ENCODE data around the gene MLST8. TPM values are rescaled to one million over a fixed set of nuclear protein-coding genes. Genes with fewer than 3 reads are reported as not detected.

Gene MLST8
- 67.6 and 69.6 TPM in 2 replicates for total RNA-seq (2021; fragmentation: NEBNext Ultra II Directional; extraction: Animal tissue kit (Norgen Biotek cat#: 25700))
- polyA plus RNA-seq (2011; rRNA removed), result 321 and 440 TPM in 2 replicates
- polyA plus RNA-seq (2011; cell fraction: cytosol; rRNA removed), result 218 TPM
- 354 TPM for polyA plus RNA-seq (2011; cell fraction: nucleus; rRNA removed)
- 47.7 to 104 TPM (median 94.8 TPM) in 4 replicates for polyA plus RNA-seq (2012, experiment 1 of 2)
- 87.2 TPM for polyA plus RNA-seq (2012, experiment 2 of 2)
- 57.1 TPM for polyA plus RNA-seq (2013, experiment 1 of 2)
- polyA plus RNA-seq (2013, experiment 2 of 2), result 56.1 TPM
- polyA minus RNA-seq (2011; rRNA and poly(A)+ RNA removed), result 88.3 and 98.1 TPM in 2 replicates
- 67.9 TPM for polyA minus RNA-seq (2011; cell fraction: cytosol; rRNA and poly(A)+ RNA removed)
- polyA minus RNA-seq (2011; cell fraction: nucleus; rRNA and poly(A)+ RNA removed), result 111 TPM
- long read RNA-seq, experiment 1, transcript MLST8-203 (9 exons, 1,691 nt), result minor isoform, 12 of 72 reads
- long read RNA-seq, experiment 1, transcript MLST8-232 (9 exons, 1,870 nt), result major isoform, 14 of 72 reads
- long read RNA-seq, experiment 1, transcript MLST8-208 (2 exons, 1,662 nt), result minor isoform, 5 of 72 reads
- long read RNA-seq, experiment 1, partial matches to known transcripts, result 24 of 72 reads
- long read RNA-seq, experiment 1, other reads (novel, unspliced or antisense), result 8 of 72 reads
- long read RNA-seq, experiment 2, transcript MLST8-232 (9 exons, 1,870 nt), result major isoform, 17 of 43 reads
- long read RNA-seq, experiment 2, transcript MLST8-215 (9 exons, 1,861 nt), result minor isoform, 9 of 43 reads
- long read RNA-seq, experiment 2, partial matches to known transcripts, result 2 of 43 reads
- long read RNA-seq, experiment 2, other reads (novel, unspliced or antisense), result 7 of 43 reads

- peak within 1 kb of the TSS; percentile 98 for H3K4ac ChIP-seq (replicated peaks; ENCODE audit: insufficient read length, low read depth, low read length)
- H2BK5ac ChIP-seq (ENCODE audit: low read depth, low read length), result peak within 1 kb of the TSS; percentile 97
- WGBS, 2 experiments (ENCODE audit: extremely low coverage in 1 of 2, insufficient coverage in 1 of 2, insufficient read length in 1 of 2, insufficient replicate concordance in 2 of 2, low coverage in 1 of 2, low lambda C conversion rate in 2 of 2, missing lambda C conversion rate in 1 of 2), result 1% methylated on average over 49 of the region's 93 CpGs; no CpG with 5 or more reads in 1 of the 2 experiments
- peak within 1 kb of the TSS; percentile 57 for H2BK120ac ChIP-seq (replicated peaks; ENCODE audit: low read depth, low read length)
- H3K4me3 ChIP-seq (ENCODE audit: extremely low read depth in 1 of 4, insufficient read depth in 2 of 4, low read depth in 3 of 4, low read length in 4 of 4), result peak within 1 kb of the TSS; percentile 78 to 97 (median 92)
- H4K5ac ChIP-seq (ENCODE audit: insufficient read length, low read depth, low read length), result peak within 1 kb of the TSS; percentile 100
- peak within 1 kb of the TSS; percentile 100 for H3K18ac ChIP-seq (ENCODE audit: extremely low read depth, low read length)
- H3K4me2 ChIP-seq (ENCODE audit: insufficient read depth in 1 of 2, low read depth in 2 of 2, low read length in 2 of 2), result peak within 1 kb of the TSS; percentile 87 to 91
- peak within 1 kb of the TSS; percentile 77 to 97 (median 94) for H3K9ac ChIP-seq (replicated peaks in 1 of 4; ENCODE audit: extremely low read depth in 1 of 4, low read depth in 3 of 4, low read length in 3 of 4)
- FAIRE-seq (no peak), DNase-seq (ENCODE audit: low read depth in 1 of 2, low spot score in 2 of 2) (peak in 1 of 2 experiments; percentile 91)
- peak within 1 kb of the TSS; percentile 98 for H3K27ac ChIP-seq (ENCODE audit: low read depth, low read length)
- H4K91ac ChIP-seq (replicated peaks; ENCODE audit: insufficient read length, low read length), result peak within 1 kb of the TSS; percentile 87
- peaks cover 11% of the 10 kb centered on the region; the same call in 1 of the 2 replicates for H3K23me2 ChIP-seq (ENCODE audit: low read depth, low read length)
- peak within 1 kb of the TSS; percentile 100 for H4K8ac ChIP-seq (ENCODE audit: extremely low read depth, insufficient read depth, low read length)
- H2AFZ ChIP-seq (ENCODE audit: low read length), result peak within 1 kb of the TSS; percentile 88
- peak within 1 kb of the TSS; percentile 98 for H3K56ac ChIP-seq (replicated peaks; ENCODE audit: insufficient read length, low read depth, low read length)
- H3K79me2 ChIP-seq (ENCODE audit: control insufficient read depth in 1 of 2, insufficient read depth in 2 of 2, low read length in 2 of 2), result peaks cover 0 to 7% of the 10 kb centered on the region in 2 experiments; a peak in 1 of 4 replicates
- no peak within 1 kb of the TSS for H3K14ac ChIP-seq (ENCODE audit: insufficient read length)
- 0 out of 2 replicates have a peak within 1 kb of the TSS, but pooled peaks have one; percentile 39 for H2BK12ac ChIP-seq (ENCODE audit: low read depth, low read length)
- H3K79me1 ChIP-seq (ENCODE audit: low read depth, low read length), result peaks cover 6% of the 10 kb centered on the region
- POLR2A ChIA-PET (ENCODE audit: partially characterized antibody), result interaction anchor here (0.6 to 15.1 kb wide), 16 partner anchors 9 to 296 kb away, joined by 3 to 156 read pairs (median 4); partner anchors contain the start of genes CASKIN1, DNASE1L2, E4F1 and ECI1
- H3K9me3 ChIP-seq (ENCODE audit: insufficient read depth in 2 of 2, low read depth in 1 of 2, low read length in 1 of 2), result no peaks in the 10 kb centered on the region
- peak within 1 kb of the TSS; percentile 80; the same call in 1 of the 2 replicates for H2BK20ac ChIP-seq (ENCODE audit: low read length)
- peak within 1 kb of the TSS; percentile 93; the same call in 1 of the 2 replicates for H2AK5ac ChIP-seq (ENCODE audit: low read depth, low read length)
- no peaks in the 10 kb centered on the region; a peak in 3 of 7 replicates for H3K27me3 ChIP-seq (replicated peaks in 1 of 4; ENCODE audit: control insufficient read depth in 3 of 4, extremely low read depth in 1 of 4, insufficient read depth in 3 of 4, low read length in 3 of 4)
- H3K4me1 ChIP-seq (replicated peaks in 1 of 4; ENCODE audit: control insufficient read depth in 3 of 4, insufficient read depth in 4 of 4, low read length in 3 of 4), result peaks cover 0 to 13% (median 8%) of the 10 kb centered on the region in 4 experiments; a peak in 6 of 7 replicates
- H2BK15ac ChIP-seq (ENCODE audit: low read length), result peak within 1 kb of the TSS; percentile 88
- H4K20me1 ChIP-seq (replicated peaks in 1 of 2; ENCODE audit: control insufficient read depth in 1 of 2, insufficient read depth in 2 of 2, low read length in 2 of 2), result peaks cover 0 to 8% of the 10 kb centered on the region in 2 experiments
- H3K36me3 ChIP-seq (ENCODE audit: control insufficient read depth in 2 of 4, insufficient read depth in 4 of 4, low read length in 3 of 4), result peaks cover 4 to 34% (median 12%) of the 10 kb centered on the region in 4 experiments; a peak in 6 of 8 replicates
- no peak within 1 kb of the TSS for H3K23ac ChIP-seq (ENCODE audit: insufficient read length)
- CTCF ChIA-PET (ENCODE audit: partially characterized antibody), result interaction anchor here (0.8 to 2.7 kb wide), 3 partner anchors 10 to 48 kb away, joined by 3 to 23 read pairs (median 3); no protein-coding TSS in a partner anchor
- TF ChIP-seq EZH2 (IDR thresholded peaks at IDR 0.05; ENCODE audit: low read depth, low read length, severe bottlenecking) (no peak), KDM4A (IDR thresholded peaks at IDR 0.05; ENCODE audit: low read depth, low read length, severe bottlenecking) (peak; percentile 98), RAD21 (IDR thresholded peaks at IDR 0.05 in 1 of 2, conservative IDR thresholded peaks at IDR 0.05 in 1 of 2; ENCODE audit: low read depth in 2 of 2, low read length in 2 of 2) (no peak)
These were observed at the start of gene MLST8 for GRCh38 chr16:2205104-2205966. MLST8 (plus strand) TSS chr16:2205454; CDS start chr16:2206086, 632 bp downstream.

Data from H1 (cell line).